ENCODE data around the gene ZNF512.
"Not testable (repeated sequence)": the region's sequence is repeated elsewhere in the genome, so short reads cannot be mapped to it uniquely, and the experiment has no call there.

Gene ZNF512

DNA sequence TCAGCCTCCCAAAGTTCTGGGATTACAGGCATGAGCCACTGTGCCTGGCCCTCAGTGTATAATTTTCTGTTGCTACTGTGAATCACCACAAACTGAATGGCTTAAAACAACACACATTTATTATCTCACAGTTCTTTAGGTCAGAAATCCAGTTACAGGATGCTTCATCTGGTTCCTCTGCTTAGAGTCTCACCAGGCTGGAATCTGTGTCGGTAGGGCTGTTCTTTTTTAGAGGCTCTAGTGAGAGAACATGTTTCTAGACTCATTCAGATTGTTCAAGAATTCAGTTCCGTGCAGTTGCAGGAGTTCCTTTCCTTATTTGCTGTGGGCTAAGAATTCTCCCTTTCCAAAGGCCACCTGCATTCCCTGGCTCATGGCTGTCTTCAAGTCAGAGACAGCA, 23.8 kb downstream of the ZNF512 start:
- DNase-seq = no peak
- no peak overlapping the region for H3K27ac ChIP-seq
- no peaks in the 10 kb centered on the region for H3K27me3 ChIP-seq (ENCODE audit: insufficient read depth, low read depth, severe bottlenecking)
- no peak overlapping the region for H3K4me3 ChIP-seq (ENCODE audit: low read depth, low read length)
- TF ChIP-seq, protein P1, sequence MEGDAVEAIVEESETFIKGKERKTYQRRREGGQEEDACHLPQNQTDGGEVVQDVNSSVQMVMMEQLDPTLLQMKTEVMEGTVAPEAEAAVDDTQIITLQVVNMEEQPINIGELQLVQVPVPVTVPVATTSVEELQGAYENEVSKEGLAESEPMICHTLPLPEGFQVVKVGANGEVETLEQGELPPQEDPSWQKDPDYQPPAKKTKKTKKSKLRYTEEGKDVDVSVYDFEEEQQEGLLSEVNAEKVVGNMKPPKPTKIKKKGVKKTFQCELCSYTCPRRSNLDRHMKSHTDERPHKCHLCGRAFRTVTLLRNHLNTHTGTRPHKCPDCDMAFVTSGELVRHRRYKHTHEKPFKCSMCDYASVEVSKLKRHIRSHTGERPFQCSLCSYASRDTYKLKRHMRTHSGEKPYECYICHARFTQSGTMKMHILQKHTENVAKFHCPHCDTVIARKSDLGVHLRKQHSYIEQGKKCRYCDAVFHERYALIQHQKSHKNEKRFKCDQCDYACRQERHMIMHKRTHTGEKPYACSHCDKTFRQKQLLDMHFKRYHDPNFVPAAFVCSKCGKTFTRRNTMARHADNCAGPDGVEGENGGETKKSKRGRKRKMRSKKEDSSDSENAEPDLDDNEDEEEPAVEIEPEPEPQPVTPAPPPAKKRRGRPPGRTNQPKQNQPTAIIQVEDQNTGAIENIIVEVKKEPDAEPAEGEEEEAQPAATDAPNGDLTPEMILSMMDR (IDR thresholded peaks at IDR 0.05; ENCODE audit: low read depth, low read length) = no peak
- peaks cover 84% of the 10 kb centered on the region for H3K36me3 ChIP-seq
- no peaks in the 10 kb centered on the region for H3K9me3 ChIP-seq (ENCODE audit: severe bottlenecking)

DNA sequence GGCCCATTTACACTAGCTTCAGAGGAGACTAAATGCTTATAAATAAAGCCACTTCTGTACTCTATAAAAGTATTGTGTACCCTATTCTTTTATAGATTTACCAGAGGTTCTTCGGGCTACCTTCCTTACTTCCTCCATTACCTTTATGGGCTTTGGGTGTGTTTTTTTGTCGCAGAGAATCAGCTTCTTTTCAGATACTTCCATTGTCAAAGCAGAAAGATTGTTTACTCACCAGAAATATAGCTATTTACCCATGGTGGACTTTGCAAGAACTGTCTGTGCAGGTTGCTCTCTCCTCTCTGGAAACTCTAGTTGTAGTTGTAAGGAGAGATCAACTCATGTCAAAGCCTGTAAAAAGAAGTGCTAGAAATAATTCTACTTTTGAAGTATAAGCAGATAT, 31.1 kb downstream of the ZNF512 start:
- TF ChIP-seq, protein P1 (IDR thresholded peaks at IDR 0.05; ENCODE audit: low read depth, low read length) = no peak
- H3K27ac ChIP-seq = no peak overlapping the region
- no peak for DNase-seq
- H3K27me3 ChIP-seq (ENCODE audit: insufficient read depth, low read depth, severe bottlenecking) = no peaks in the 10 kb centered on the region
- H3K9me3 ChIP-seq (ENCODE audit: severe bottlenecking) = no peaks in the 10 kb centered on the region
- peaks cover 71% of the 10 kb centered on the region for H3K36me3 ChIP-seq
- H3K4me3 ChIP-seq (ENCODE audit: low read depth, low read length) = no peak overlapping the region

DNA sequence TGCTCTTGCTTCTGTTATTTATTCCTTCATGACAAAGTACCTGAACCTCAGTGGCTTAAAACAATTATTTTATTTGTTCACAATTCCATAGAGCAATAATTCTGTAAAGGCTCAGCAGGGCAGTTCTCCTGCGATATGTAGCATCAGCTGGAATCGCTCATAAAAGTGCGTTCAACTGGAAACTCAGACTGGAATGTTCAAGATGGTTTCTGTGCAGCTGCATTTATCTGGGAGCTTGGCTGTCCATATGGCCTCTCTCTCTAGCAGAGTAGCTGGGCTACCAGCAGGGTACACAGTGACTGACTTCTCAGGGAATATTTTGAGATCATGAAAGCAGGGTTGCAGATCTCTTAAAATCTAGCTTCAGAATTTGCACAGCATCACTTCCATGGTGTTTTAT, 32.5 kb downstream of the ZNF512 start:
- DNase-seq = no peak
- Histone ChIP-seq H3K27me3 (ENCODE audit: insufficient read depth, low read depth, severe bottlenecking) (no peaks in the 10 kb centered on the region), H3K27ac (no peak overlapping the region), H3K9me3 (ENCODE audit: severe bottlenecking) (no peaks in the 10 kb centered on the region), H3K36me3 (peaks cover 67% of the 10 kb centered on the region), H3K4me3 (ENCODE audit: low read depth, low read length) (no peak overlapping the region)
- TF ChIP-seq, protein P1 (IDR thresholded peaks at IDR 0.05; ENCODE audit: low read depth, low read length) = no peak

DNA sequence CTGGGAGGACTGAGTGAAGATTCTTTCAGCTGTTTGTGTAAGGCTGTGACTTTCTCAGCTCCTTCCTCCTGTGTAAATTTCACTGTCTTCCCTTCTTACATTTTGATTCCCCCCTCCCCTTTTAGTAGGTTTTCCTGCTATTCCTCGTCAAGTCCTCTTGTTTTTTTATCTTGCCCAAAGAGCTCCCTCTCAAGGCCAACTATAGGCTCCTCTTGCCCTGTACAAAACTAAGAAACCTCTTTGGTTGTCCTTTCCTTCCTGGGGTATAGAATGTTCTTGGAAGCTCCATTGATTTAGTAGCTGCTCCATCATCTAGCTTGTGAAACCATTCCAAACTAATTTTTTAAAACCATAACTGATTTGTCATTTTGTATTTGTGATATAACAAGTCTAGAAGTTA, 38.7 kb downstream of the ZNF512 start:
- TF ChIP-seq, protein P1 (IDR thresholded peaks at IDR 0.05; ENCODE audit: low read depth, low read length) = 0 out of 2 replicates have a peak, but pooled peaks have one; percentile 16
- Histone ChIP-seq H3K4me3 (ENCODE audit: low read depth, low read length) (no peak overlapping the region), H3K27ac (no peak overlapping the region), H3K36me3 (peaks cover 58% of the 10 kb centered on the region), H3K9me3 (ENCODE audit: severe bottlenecking) (no peaks in the 10 kb centered on the region), H3K27me3 (ENCODE audit: insufficient read depth, low read depth, severe bottlenecking) (no peaks in the 10 kb centered on the region)
- DNase-seq = no peak

DNA sequence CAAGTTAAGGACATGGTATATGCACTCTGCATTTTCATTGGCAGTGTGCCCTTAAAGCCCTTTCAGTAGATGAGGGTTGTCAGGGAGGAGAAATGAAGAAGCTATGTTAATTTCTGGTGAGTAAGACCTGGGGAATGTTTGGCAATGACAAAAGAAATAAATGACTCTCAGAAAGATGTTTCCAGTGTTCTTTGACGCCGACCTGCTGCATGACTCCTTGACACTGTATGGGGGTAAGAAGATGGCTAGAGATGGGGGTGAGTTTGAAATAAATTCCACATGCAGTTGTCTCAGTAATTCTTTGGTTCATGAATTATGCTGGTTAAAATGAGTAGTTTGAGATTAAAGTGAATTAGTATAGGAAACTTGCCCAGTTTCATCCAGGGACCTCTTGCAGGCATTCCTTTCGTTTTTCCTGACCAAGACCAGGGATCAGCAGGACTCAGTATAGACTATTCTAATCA, 40.1 kb downstream of the ZNF512 start:
- Histone ChIP-seq H3K27ac (no peak overlapping the region), H3K27me3 (ENCODE audit: insufficient read depth, low read depth, severe bottlenecking) (no peaks in the 10 kb centered on the region), H3K9me3 (ENCODE audit: severe bottlenecking) (no peaks in the 10 kb centered on the region), H3K36me3 (peaks cover 46% of the 10 kb centered on the region), H3K4me3 (ENCODE audit: low read depth, low read length) (no peak overlapping the region)
- TF ChIP-seq, protein P1 (IDR thresholded peaks at IDR 0.05; ENCODE audit: low read depth, low read length) = no peak
- no peak for DNase-seq

DNA sequence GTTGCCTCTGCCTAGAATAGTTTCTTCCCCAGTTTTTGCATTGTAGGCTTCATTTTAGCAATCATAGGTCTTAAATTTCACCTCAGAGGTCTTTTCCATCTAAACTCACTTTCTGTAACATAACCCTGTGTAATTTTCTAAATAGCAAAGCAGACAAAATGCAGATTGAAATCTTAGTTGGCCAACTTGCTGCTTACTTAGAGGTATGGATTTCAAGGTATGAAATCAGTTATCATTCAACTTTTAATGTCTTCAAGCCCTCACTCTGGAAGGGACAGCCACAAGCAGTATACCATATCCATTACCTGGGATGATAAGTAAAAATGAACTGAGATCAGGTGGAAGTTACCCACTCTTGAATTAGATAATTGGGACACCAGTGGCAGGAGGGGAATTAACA, 42.1 kb downstream of the ZNF512 start:
- H3K27me3 ChIP-seq (ENCODE audit: insufficient read depth, low read depth, severe bottlenecking) = no peaks in the 10 kb centered on the region
- TF ChIP-seq, protein P1 (IDR thresholded peaks at IDR 0.05; ENCODE audit: low read depth, low read length) = no peak

DNA sequence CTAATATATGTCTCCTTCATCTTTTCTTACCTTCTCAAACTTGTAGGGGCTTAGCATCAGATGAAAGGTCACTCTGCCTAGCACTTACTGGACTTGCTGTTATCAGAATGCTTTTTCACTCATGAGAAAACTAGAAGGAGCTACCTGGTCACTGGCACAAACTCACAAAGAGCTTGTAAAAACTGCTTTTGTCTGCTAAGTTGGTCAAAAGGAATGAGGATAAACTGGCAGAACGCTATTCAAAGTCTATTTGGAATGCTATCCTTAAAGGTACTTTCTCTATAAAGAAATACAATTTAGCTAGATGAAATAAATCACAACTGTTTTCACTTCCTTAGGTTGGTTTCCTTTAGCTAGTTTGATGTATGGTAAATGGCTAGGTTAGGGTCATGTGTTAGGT, 43.5 kb downstream of the ZNF512 start:
- not testable (repeated sequence) for H3K9me3 ChIP-seq (ENCODE audit: severe bottlenecking); DNase-seq
- H3K27ac ChIP-seq = peak overlapping the region; percentile 86; the same call in 1 of the 2 replicates

More for the DNA sequence above, 42.1 kb downstream of the ZNF512 start:
- H3K27ac ChIP-seq = no peak overlapping the region
- peaks cover 37% of the 10 kb centered on the region for H3K36me3 ChIP-seq
- no peak for DNase-seq
- no peak overlapping the region for H3K4me3 ChIP-seq (ENCODE audit: low read depth, low read length)
- H3K9me3 ChIP-seq (ENCODE audit: severe bottlenecking) = no peaks in the 10 kb centered on the region

DNA sequence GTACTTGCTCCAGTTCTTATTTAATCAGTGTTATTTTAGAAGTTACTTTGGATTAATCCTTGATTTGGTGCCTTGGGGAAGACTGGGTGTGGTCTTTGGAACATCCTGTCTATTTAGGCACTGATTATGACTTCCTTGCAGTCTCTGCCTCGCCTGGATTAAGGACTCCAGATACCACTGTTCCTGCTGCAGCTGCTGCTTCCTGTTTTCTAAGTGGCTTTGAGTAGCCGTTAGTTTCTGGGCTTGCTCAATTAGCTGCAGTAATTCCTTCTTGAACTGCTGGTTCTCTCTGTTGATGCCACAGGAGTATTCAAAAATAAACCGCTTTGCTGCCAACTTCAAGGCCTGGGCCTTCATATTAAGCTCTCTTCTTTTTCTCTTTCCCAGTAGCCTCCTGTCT, 44.1 kb downstream of the ZNF512 start:
- Histone ChIP-seq H3K36me3 (peaks cover 37% of the 10 kb centered on the region), H3K27ac (peak overlapping the region; percentile 86)
- H3K9me3 ChIP-seq (ENCODE audit: severe bottlenecking); H3K4me3 ChIP-seq (ENCODE audit: low read depth, low read length); H3K27me3 ChIP-seq (ENCODE audit: insufficient read depth, low read depth, severe bottlenecking): not testable (repeated sequence)
- peak; percentile 65 for DNase-seq

More for the DNA sequence above, 43.5 kb downstream of the ZNF512 start:
- not testable (repeated sequence) for H3K4me3 ChIP-seq (ENCODE audit: low read depth, low read length); H3K27me3 ChIP-seq (ENCODE audit: insufficient read depth, low read depth, severe bottlenecking)
- H3K36me3 ChIP-seq = peaks cover 36% of the 10 kb centered on the region

Measured in WERI-Rb-1 (cell line).